ENCODE measurements around the gene TRAPPC2L.

The TRAPPC2L gene

GRCh38 chr16:88911136-88911945 lies 54.4 kb downstream of the TRAPPC2L start:
- no peak for DNase-seq

GRCh38 chr16:88911946-88912310 lies 55.0 kb downstream of the TRAPPC2L start:
- no peak for DNase-seq

All from COR-L47 (cell line).